HEK293 (cell line): ENCODE data around the gene AGMO.

Experiments
- BCL11A ChIP-seq: fragments of 450-650 bp; formaldehyde crosslinking; IDR thresholded peaks from 2 replicates; pipeline ENCODE4 v1.5.1; 2016; ENCODE audit warnings: low read depth, missing biosample characterization, missing genetic modification characterization
- HOXA7 ChIP-seq: sonication (generic); formaldehyde crosslinking; IDR thresholded peaks from 2 replicates; pipeline ENCODE4 v1.8.1; 2022; ENCODE audit warnings: missing genetic modification reagents, borderline replicate concordance
- PRDM1 ChIP-seq: fragments of 450-650 bp; formaldehyde crosslinking; IDR thresholded peaks from 2 replicates; pipeline ENCODE4; 2016; ENCODE audit warnings: missing biosample characterization, missing genetic modification characterization
- ZNF121 ChIP-seq: fragments of 450-650 bp; formaldehyde crosslinking; IDR thresholded peaks from 2 replicates; pipeline ENCODE4 v1.5.1; 2016; ENCODE audit warnings: missing biosample characterization, missing genetic modification characterization
- ZNF23 ChIP-seq: fragments of 450-650 bp; formaldehyde crosslinking; IDR thresholded peaks from 2 replicates; pipeline ENCODE4 v1.5.1; 2016; ENCODE audit warnings: missing biosample characterization, missing genetic modification characterization, borderline replicate concordance
- ZNF530 ChIP-seq: fragments of 450-650 bp; formaldehyde crosslinking; IDR thresholded peaks from 2 replicates; pipeline ENCODE4 v1.5.1; 2016; ENCODE audit warnings: low read depth, missing biosample characterization, missing genetic modification characterization
- ZNF623 ChIP-seq: fragments of 450-650 bp; formaldehyde crosslinking; IDR thresholded peaks from 2 replicates; pipeline ENCODE4 v1.5.1; 2016; ENCODE audit warnings: missing biosample characterization, missing genetic modification characterization
- ZNF654 ChIP-seq: fragments of 450-650 bp; formaldehyde crosslinking; IDR thresholded peaks from 2 replicates; pipeline ENCODE4 v1.5.1; 2016; ENCODE audit warnings: low read depth, missing biosample characterization, missing genetic modification characterization
- TF ChIP-seq, protein P1 (sequence below): fragments of 450-650 bp; formaldehyde crosslinking; IDR thresholded peaks from 2 replicates; pipeline ENCODE4 v1.5.1; 2016; ENCODE audit warnings: missing biosample characterization, missing genetic modification characterization, low read depth
- TF ChIP-seq, protein P2 (sequence below): fragments of 450-650 bp; formaldehyde crosslinking; IDR thresholded peaks from 2 replicates; pipeline ENCODE4 v1.5.1; 2017; ENCODE audit warnings: missing biosample characterization, missing genetic modification characterization
- TF ChIP-seq, protein P3 (sequence below): fragments of 450-650 bp; formaldehyde crosslinking; IDR thresholded peaks from 2 replicates; pipeline ENCODE4 v1.5.1; 2016; ENCODE audit warnings: missing biosample characterization, missing genetic modification characterization
- TF ChIP-seq, protein P4 (sequence below): fragments of 450-650 bp; formaldehyde crosslinking; IDR thresholded peaks from 2 replicates; pipeline ENCODE4 v1.5.1; 2016; ENCODE audit warnings: missing biosample characterization, missing genetic modification characterization
- TF ChIP-seq, protein P5 (sequence below): fragments of 450-650 bp; IDR thresholded peaks from 2 replicates; pipeline ENCODE4 v1.5.1; 2018; ENCODE audit warnings: missing biosample characterization, missing genetic modification characterization
- TF ChIP-seq, protein P6 (sequence below): fragments of 450-650 bp; formaldehyde crosslinking; IDR thresholded peaks from 2 replicates; pipeline ENCODE4 v1.5.1; 2017; ENCODE audit warnings: missing biosample characterization, missing genetic modification characterization

DNA sequence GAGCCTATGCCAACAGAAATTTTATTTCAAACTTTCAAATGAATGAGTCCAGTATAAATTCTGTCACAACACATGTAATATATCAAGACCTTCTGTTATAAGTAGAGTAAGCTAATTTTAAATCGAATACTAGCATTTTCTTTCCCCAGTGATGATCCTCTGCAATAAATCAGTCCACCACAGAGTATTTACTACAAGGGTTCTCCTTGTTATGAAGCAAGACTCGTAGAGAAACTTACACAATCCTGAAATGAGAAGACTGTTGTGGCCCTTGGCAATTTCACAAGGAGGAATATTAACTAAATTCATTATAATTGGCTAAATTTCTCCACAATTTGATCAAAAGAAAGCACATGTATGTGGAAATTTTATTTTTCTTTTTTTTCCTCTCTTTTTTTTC lies 346.8 kb downstream of the AGMO start:
- TF ChIP-seq ZNF23 (tag by site-specific recombination), result no peak
- TF ChIP-seq ZNF623 (tag by site-specific recombination), result no peak
- TF ChIP-seq, protein P1, sequence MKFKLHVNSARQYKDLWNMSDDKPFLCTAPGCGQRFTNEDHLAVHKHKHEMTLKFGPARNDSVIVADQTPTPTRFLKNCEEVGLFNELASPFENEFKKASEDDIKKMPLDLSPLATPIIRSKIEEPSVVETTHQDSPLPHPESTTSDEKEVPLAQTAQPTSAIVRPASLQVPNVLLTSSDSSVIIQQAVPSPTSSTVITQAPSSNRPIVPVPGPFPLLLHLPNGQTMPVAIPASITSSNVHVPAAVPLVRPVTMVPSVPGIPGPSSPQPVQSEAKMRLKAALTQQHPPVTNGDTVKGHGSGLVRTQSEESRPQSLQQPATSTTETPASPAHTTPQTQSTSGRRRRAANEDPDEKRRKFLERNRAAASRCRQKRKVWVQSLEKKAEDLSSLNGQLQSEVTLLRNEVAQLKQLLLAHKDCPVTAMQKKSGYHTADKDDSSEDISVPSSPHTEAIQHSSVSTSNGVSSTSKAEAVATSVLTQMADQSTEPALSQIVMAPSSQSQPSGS (tag by site-specific recombination), result no peak
- TF ChIP-seq, protein P2, sequence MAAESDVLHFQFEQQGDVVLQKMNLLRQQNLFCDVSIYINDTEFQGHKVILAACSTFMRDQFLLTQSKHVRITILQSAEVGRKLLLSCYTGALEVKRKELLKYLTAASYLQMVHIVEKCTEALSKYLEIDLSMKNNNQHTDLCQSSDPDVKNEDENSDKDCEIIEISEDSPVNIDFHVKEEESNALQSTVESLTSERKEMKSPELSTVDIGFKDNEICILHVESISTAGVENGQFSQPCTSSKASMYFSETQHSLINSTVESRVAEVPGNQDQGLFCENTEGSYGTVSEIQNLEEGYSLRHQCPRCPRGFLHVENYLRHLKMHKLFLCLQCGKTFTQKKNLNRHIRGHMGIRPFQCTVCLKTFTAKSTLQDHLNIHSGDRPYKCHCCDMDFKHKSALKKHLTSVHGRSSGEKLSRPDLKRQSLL (tag by site-specific recombination), result no peak
- TF ChIP-seq, protein P3, sequence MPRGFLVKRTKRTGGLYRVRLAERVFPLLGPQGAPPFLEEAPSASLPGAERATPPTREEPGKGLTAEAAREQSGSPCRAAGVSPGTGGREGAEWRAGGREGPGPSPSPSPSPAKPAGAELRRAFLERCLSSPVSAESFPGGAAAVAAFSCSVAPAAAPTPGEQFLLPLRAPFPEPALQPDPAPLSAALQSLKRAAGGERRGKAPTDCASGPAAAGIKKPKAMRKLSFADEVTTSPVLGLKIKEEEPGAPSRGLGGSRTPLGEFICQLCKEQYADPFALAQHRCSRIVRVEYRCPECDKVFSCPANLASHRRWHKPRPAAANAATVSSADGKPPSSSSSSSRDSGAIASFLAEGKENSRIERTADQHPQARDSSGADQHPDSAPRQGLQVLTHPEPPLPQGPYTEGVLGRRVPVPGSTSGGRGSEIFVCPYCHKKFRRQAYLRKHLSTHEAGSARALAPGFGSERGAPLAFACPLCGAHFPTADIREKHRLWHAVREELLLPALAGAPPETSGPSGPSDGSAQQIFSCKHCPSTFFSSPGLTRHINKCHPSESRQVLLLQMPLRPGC (tag by site-specific recombination), result no peak
- TF ChIP-seq ZNF654 (tag by site-specific recombination), result no peak
- TF ChIP-seq, protein P4, sequence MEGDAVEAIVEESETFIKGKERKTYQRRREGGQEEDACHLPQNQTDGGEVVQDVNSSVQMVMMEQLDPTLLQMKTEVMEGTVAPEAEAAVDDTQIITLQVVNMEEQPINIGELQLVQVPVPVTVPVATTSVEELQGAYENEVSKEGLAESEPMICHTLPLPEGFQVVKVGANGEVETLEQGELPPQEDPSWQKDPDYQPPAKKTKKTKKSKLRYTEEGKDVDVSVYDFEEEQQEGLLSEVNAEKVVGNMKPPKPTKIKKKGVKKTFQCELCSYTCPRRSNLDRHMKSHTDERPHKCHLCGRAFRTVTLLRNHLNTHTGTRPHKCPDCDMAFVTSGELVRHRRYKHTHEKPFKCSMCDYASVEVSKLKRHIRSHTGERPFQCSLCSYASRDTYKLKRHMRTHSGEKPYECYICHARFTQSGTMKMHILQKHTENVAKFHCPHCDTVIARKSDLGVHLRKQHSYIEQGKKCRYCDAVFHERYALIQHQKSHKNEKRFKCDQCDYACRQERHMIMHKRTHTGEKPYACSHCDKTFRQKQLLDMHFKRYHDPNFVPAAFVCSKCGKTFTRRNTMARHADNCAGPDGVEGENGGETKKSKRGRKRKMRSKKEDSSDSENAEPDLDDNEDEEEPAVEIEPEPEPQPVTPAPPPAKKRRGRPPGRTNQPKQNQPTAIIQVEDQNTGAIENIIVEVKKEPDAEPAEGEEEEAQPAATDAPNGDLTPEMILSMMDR (tag by site-specific recombination), result no peak
- TF ChIP-seq HOXA7 (CRISPR knock-in tag), result no peak
- no peak for TF ChIP-seq ZNF530 (tag by site-specific recombination)
- no peak for TF ChIP-seq PRDM1 (tag by site-specific recombination)
- TF ChIP-seq ZNF121 (tag by site-specific recombination), result no peak
- TF ChIP-seq BCL11A (tag by site-specific recombination), result no peak
- TF ChIP-seq, protein P5, sequence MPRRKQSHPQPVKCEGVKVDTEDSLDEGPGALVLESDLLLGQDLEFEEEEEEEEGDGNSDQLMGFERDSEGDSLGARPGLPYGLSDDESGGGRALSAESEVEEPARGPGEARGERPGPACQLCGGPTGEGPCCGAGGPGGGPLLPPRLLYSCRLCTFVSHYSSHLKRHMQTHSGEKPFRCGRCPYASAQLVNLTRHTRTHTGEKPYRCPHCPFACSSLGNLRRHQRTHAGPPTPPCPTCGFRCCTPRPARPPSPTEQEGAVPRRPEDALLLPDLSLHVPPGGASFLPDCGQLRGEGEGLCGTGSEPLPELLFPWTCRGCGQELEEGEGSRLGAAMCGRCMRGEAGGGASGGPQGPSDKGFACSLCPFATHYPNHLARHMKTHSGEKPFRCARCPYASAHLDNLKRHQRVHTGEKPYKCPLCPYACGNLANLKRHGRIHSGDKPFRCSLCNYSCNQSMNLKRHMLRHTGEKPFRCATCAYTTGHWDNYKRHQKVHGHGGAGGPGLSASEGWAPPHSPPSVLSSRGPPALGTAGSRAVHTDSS (tag by site-specific recombination), result no peak
- TF ChIP-seq, protein P6, sequence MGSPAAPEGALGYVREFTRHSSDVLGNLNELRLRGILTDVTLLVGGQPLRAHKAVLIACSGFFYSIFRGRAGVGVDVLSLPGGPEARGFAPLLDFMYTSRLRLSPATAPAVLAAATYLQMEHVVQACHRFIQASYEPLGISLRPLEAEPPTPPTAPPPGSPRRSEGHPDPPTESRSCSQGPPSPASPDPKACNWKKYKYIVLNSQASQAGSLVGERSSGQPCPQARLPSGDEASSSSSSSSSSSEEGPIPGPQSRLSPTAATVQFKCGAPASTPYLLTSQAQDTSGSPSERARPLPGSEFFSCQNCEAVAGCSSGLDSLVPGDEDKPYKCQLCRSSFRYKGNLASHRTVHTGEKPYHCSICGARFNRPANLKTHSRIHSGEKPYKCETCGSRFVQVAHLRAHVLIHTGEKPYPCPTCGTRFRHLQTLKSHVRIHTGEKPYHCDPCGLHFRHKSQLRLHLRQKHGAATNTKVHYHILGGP (tag by site-specific recombination), result no peak
